ENCODE results near the gene IL12B.

IL12B gene

GRCh38 chr5:159330131-159330800, at the start of gene IL12B:
IL12B (minus strand) TSS chr5:159330487; CDS start chr5:159326782, 3,705 bp downstream.
- TF ChIP-seq GATA2 (IDR thresholded peaks at IDR 0.05; ENCODE audit: low read depth, low read length) (no peak), GATA3 (IDR thresholded peaks at IDR 0.05; ENCODE audit: low read depth, low read length) (no peak)

- TF ChIP-seq GATA3 (IDR thresholded peaks at IDR 0.05; ENCODE audit: low read depth, low read length) (no peak), GATA2 (IDR thresholded peaks at IDR 0.05; ENCODE audit: low read depth, low read length) (no peak)
Measured at GRCh38 chr5:159377653-159378052, 47.4 kb upstream of the IL12B start.

- no peak for TF ChIP-seq GATA2 (IDR thresholded peaks at IDR 0.05; ENCODE audit: low read depth, low read length)
- no peak for TF ChIP-seq GATA3 (IDR thresholded peaks at IDR 0.05; ENCODE audit: low read depth, low read length)
Measured at GRCh38 chr5:159362220-159362619, 31.9 kb upstream of the IL12B start.

GRCh38 chr5:159359408-159359807, 29.1 kb upstream of the IL12B start:
- TF ChIP-seq GATA2 (IDR thresholded peaks at IDR 0.05; ENCODE audit: low read depth, low read length) (no peak), GATA3 (IDR thresholded peaks at IDR 0.05; ENCODE audit: low read depth, low read length) (no peak)

GRCh38 chr5:159353661-159354252, 23.5 kb upstream of the IL12B start:
- TF ChIP-seq GATA2 (IDR thresholded peaks at IDR 0.05; ENCODE audit: low read depth, low read length) (no peak), GATA3 (IDR thresholded peaks at IDR 0.05; ENCODE audit: low read depth, low read length) (no peak)

GRCh38 chr5:159345861-159346260, 15.6 kb upstream of the IL12B start:
- no peak for TF ChIP-seq GATA2 (IDR thresholded peaks at IDR 0.05; ENCODE audit: low read depth, low read length)
- TF ChIP-seq GATA3 (IDR thresholded peaks at IDR 0.05; ENCODE audit: low read depth, low read length), result no peak

GRCh38 chr5:159345336-159345735, 15.0 kb upstream of the IL12B start:
- TF ChIP-seq GATA3 (IDR thresholded peaks at IDR 0.05; ENCODE audit: low read depth, low read length), result no peak
- no peak for TF ChIP-seq GATA2 (IDR thresholded peaks at IDR 0.05; ENCODE audit: low read depth, low read length)

GRCh38 chr5:159343295-159344094, 13.2 kb upstream of the IL12B start:
- TF ChIP-seq GATA3 (IDR thresholded peaks at IDR 0.05; ENCODE audit: low read depth, low read length) (no peak), GATA2 (IDR thresholded peaks at IDR 0.05; ENCODE audit: low read depth, low read length) (no peak)

- TF ChIP-seq GATA2 (IDR thresholded peaks at IDR 0.05; ENCODE audit: low read depth, low read length), result no peak
- TF ChIP-seq GATA3 (IDR thresholded peaks at IDR 0.05; ENCODE audit: low read depth, low read length), result no peak
Measured at GRCh38 chr5:159342840-159343239, 12.6 kb upstream of the IL12B start.

- TF ChIP-seq GATA3 (IDR thresholded peaks at IDR 0.05; ENCODE audit: low read depth, low read length) (peak; percentile 90), GATA2 (IDR thresholded peaks at IDR 0.05; ENCODE audit: low read depth, low read length) (peak; percentile 98)
Measured at GRCh38 chr5:159341906-159342310, 11.6 kb upstream of the IL12B start.

- TF ChIP-seq GATA3 (IDR thresholded peaks at IDR 0.05; ENCODE audit: low read depth, low read length) (no peak), GATA2 (IDR thresholded peaks at IDR 0.05; ENCODE audit: low read depth, low read length) (no peak)
Measured at GRCh38 chr5:159341145-159341544, 10.9 kb upstream of the IL12B start.

- TF ChIP-seq GATA2 (IDR thresholded peaks at IDR 0.05; ENCODE audit: low read depth, low read length), result no peak
- no peak for TF ChIP-seq GATA3 (IDR thresholded peaks at IDR 0.05; ENCODE audit: low read depth, low read length)
Measured at GRCh38 chr5:159340511-159340910, 10.2 kb upstream of the IL12B start.

GRCh38 chr5:159339460-159339859, 9.2 kb upstream of the IL12B start:
- no peak for TF ChIP-seq GATA2 (IDR thresholded peaks at IDR 0.05; ENCODE audit: low read depth, low read length)
- no peak for TF ChIP-seq GATA3 (IDR thresholded peaks at IDR 0.05; ENCODE audit: low read depth, low read length)

GRCh38 chr5:159338118-159338517, 7.8 kb upstream of the IL12B start:
- TF ChIP-seq GATA3 (IDR thresholded peaks at IDR 0.05; ENCODE audit: low read depth, low read length) (no peak), GATA2 (IDR thresholded peaks at IDR 0.05; ENCODE audit: low read depth, low read length) (no peak)
